CD4-positive, CD25-positive, alpha-beta regulatory T cell (primary cell): ENCODE measurements around the gene CEP104. TPM values are rescaled to one million over a fixed set of nuclear protein-coding genes. Genes with fewer than 3 reads are reported as not detected.

ENCODE experiments used
- ATAC-seq, 2 donors: fragments of 150-1000 bp; cut with Tn5 transposase; one replicate each; pipeline ENCODE4 v1.10.0; 2021; ENCODE audit warnings: low read depth in 2 of 2, moderate number of reproducible peaks in 2 of 2, moderate library complexity in 1 of 2
- DNase-seq, 3 donors: peaks; one replicate each; pipeline versions ENCODE4 v3.0.0 to v3.0.0-alpha.2; 2012 to 2022; ENCODE audit warnings: mixed read lengths in 1 of 3
- H3K27ac ChIP-seq: one replicate; pipeline ENCODE4 v1.7.0; 2013; ENCODE audit warnings: mild to moderate bottlenecking, low read length; ENCODE audit not compliant: insufficient read depth, poor library complexity, severe bottlenecking
- H3K27me3 ChIP-seq: one replicate; pipeline ENCODE4 v1.7.0; 2013; ENCODE audit warnings: low read length; ENCODE audit not compliant: control insufficient read depth, insufficient read depth
- H3K36me3 ChIP-seq: one replicate; pipeline ENCODE4 v1.7.0; 2013; ENCODE audit warnings: mild to moderate bottlenecking, low read length, moderate library complexity; ENCODE audit not compliant: control insufficient read depth, insufficient read depth
- H3K4me1 ChIP-seq: 2 replicates; pipeline ENCODE4 v1.7.0; 2013; ENCODE audit warnings: mild to moderate bottlenecking, low read length; ENCODE audit not compliant: insufficient read depth, control insufficient read depth, poor library complexity, severe bottlenecking
- H3K4me3 ChIP-seq: one replicate; pipeline ENCODE4 v1.7.0; 2013; ENCODE audit warnings: low read depth, mild to moderate bottlenecking, low read length, moderate library complexity
- H3K9me3 ChIP-seq, 2 experiments: 1 replicate in 1 of 2; 2 replicates in 1 of 2; pipeline ENCODE4 v1.7.0; 2013; ENCODE audit warnings: low read length in 2 of 2, mild to moderate bottlenecking in 1 of 2, moderate library complexity in 1 of 2; ENCODE audit not compliant: control insufficient read depth in 2 of 2
- H3K27ac Mint-ChIP-seq, 3 donors: one replicate each; pipeline ENCODE4 v1.8.0; 2020 to 2022; ENCODE audit warnings: mild to moderate bottlenecking in 3 of 3, mixed read lengths in 3 of 3, moderate library complexity in 2 of 3
- H3K27me3 Mint-ChIP-seq: one replicate; pipeline ENCODE4 v1.8.0; 2022; ENCODE audit warnings: mild to moderate bottlenecking, mixed read lengths
- H3K36me3 Mint-ChIP-seq: one replicate; pipeline ENCODE4 v1.8.0; 2020; ENCODE audit warnings: mixed read lengths
- H3K4me1 Mint-ChIP-seq, 4 donors: one replicate each; pipeline ENCODE4 v1.8.0; 2020 to 2022; ENCODE audit warnings: mixed read lengths in 4 of 4, mild to moderate bottlenecking in 1 of 4
- H3K4me3 Mint-ChIP-seq, 4 donors: one replicate each; pipeline ENCODE4 v1.8.0; 2020 to 2022; ENCODE audit warnings: mild to moderate bottlenecking in 4 of 4, mixed read lengths in 4 of 4, moderate library complexity in 3 of 4
- H3K9me3 Mint-ChIP-seq, 7 donors: one replicate each; pipeline ENCODE4 v1.8.0; 2020 to 2022; ENCODE audit warnings: mixed read lengths in 7 of 7, mild to moderate bottlenecking in 3 of 7, moderate library complexity in 2 of 7
- polyA plus RNA-seq, 4 donors: library from polyadenylated mRNA; unstranded; fragments of 300-500 nt; fragmentation: Illumina TruSeq; gene quantifications; one replicate each; pipeline ENCODE4 v1.2.3, GENCODE V29; 2021
- total RNA-seq: library from RNA; stranded (reverse); gene quantifications from one replicate; pipeline ENCODE4 v1.2.3, GENCODE V29; 2022

CEP104 gene
- total and polyA plus RNA-seq, 5 donors from 2014 or later: 13.5 to 42.3 (median 14.6) TPM

DNA sequence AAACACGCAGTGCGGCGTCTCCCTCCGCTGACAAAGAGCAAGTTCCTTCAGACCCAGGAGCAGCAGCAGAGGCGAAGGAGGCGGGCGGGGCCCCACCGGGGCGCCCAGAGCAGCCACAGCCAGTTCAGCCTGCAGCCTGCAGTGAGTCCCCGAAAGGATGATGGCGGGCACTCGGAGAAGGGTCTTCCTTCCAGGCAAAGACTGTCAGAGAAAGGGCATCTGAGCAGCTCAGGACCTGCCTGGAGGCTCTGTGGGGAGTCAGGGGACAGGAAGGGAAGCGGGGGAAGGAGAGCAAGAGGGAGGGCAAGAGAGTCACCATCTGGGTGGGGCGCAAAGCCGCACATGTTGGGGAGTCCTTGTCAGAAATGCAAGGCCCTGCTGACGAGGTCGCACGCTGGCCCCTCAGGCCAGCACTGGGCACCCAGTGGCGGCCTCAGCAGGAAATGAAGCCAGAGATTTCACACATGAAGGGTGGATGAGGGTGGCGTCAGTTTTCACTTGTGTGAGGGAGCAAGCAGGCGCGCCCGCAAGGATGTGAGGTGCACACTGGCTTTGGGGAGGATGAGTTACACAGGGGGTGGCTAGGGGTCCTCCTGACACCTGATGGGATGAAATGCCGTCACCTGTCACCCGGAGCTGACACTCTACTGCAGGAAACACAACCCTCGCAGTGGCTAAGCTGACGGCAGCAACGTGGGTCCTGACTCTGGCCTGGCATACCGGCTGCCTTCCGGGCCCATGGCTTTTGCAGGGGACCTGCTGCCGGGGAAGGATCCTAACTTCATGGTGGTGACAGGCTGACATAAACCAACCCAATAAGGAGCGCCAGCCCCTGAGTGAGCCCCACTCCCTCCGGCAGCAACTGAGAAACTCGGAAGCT is 67.3 kb downstream of the CEP104 start:
- no peaks in the 10 kb centered on the region for H3K27me3 Mint-ChIP-seq
- no peaks in the 10 kb centered on the region for H3K9me3 ChIP-seq
- H3K27ac Mint-ChIP-seq: no peak overlapping the region
- no peak overlapping the region for H3K4me3 ChIP-seq
- peaks cover 17% of the 10 kb centered on the region for H3K4me1 ChIP-seq
- no peaks in the 10 kb centered on the region for H3K27me3 ChIP-seq
- H3K36me3 Mint-ChIP-seq: peaks cover 8% of the 10 kb centered on the region
- H3K9me3 Mint-ChIP-seq: no peaks in the 10 kb centered on the region
- peaks cover 4 to 40% (median 16%) of the 10 kb centered on the region in 4 donors for H3K4me1 Mint-ChIP-seq
- no peak for DNase-seq
- ATAC-seq: no peak
- H3K27ac ChIP-seq: no peak overlapping the region
- H3K4me3 Mint-ChIP-seq: no peak overlapping the region
- peaks cover 29% of the 10 kb centered on the region for H3K36me3 ChIP-seq

DNA sequence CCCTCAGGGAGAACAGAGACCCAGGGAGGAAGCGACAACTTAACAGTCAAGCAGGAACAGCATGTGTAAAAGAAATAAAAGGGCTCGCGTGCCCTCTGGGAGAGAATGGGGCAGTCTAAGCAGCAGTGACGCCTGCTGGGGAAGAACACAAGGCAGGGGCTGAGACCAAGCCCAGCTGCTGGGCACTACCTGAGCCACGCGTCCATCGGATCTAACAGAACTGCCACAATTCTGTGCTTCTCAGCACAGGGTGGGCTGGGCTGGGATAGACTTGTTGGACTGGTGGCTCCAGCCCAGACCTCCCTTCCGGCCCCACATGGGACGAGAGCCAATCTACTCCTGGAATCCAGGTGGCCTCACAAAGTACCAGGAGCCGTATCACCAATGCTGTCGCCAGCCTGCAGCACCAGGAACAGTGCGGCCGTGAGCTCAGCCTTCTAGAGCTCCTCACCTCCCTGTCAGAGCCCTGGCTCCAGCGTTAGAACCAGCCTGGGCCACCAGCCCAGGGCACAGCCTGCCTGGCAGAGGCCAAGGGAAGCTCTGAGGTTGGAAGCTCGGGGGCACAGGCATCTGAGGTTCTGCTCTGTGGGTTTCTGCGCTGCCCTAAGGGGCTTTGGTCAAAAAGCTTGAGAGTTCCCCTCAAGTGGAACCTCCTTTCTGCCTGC is 68.1 kb downstream of the CEP104 start:
- DNase-seq: no peak
- Histone ChIP-seq H3K27me3 (no peaks in the 10 kb centered on the region), H3K27ac (no peak overlapping the region), H3K36me3 (peaks cover 35% of the 10 kb centered on the region), H3K4me3 (no peak overlapping the region), H3K9me3 (no peaks in the 10 kb centered on the region), H3K4me1 (peaks cover 11% of the 10 kb centered on the region)
- Mint-ChIP-seq H3K4me3 (peak overlapping the region in 1 of 4 donors; percentile 73), H3K4me1 (peaks cover 0 to 32% (median 12%) of the 10 kb centered on the region in 4 donors), H3K27ac (no peak overlapping the region), H3K27me3 (no peaks in the 10 kb centered on the region), H3K9me3 (no peaks in the 10 kb centered on the region), H3K36me3 (peaks cover 15% of the 10 kb centered on the region)
- no peak for ATAC-seq

DNA sequence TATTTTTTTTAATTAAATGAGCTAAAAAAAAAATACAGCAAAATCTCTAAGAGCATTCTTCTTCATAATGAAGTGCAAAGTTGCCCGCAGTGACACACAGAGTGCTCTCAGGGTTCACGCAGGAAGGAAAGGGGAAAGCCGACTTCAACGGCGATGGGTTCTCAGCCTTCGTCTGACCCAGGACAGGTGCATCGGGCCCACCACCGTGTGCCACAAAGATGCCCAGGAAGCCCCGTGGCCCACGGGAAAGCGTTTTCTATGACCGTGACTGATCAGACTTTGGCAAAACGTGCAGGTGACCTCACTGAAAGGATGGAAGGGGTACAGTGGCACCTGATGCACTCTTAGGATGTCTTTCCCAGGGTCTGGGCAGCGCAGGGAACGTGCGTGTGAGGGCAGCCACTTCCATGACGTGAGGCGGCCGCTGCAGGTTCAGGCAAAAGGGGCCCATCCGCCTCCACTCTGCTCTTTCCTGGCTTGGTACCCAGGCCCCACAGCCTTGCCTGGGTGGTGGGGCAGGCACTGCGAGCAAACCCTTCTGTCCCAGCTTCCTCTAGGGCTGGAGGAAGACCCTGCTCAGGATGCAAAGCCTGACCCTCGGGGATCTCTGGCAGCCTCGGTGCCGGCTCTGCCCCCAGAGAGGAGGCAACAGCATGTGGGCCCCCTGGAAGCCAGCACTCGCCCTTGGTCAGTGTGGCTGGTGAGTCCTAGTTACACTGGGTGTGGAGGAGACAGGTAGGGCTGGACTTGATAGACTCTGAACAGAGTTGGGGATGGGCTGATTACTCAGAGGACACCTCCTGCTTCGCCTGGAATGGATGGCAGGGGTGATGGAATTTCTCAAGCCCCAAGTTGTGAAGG is 69.0 kb downstream of the CEP104 start:
- ATAC-seq (no peak), DNase-seq (no peak)
- Mint-ChIP-seq H3K4me1 (peaks cover 0 to 23% (median 7%) of the 10 kb centered on the region in 4 donors), H3K9me3 (no peaks in the 10 kb centered on the region), H3K27me3 (no peaks in the 10 kb centered on the region), H3K36me3 (peaks cover 16% of the 10 kb centered on the region), H3K4me3 (no peak overlapping the region), H3K27ac (peak overlapping the region in 1 of 3 donors; percentile 86)
- no peaks in the 10 kb centered on the region for H3K9me3 ChIP-seq
- H3K27ac ChIP-seq: no peak overlapping the region
- H3K4me3 ChIP-seq: no peak overlapping the region
- H3K27me3 ChIP-seq: no peaks in the 10 kb centered on the region
- H3K4me1 ChIP-seq: peaks cover 6% of the 10 kb centered on the region
- peaks cover 41% of the 10 kb centered on the region for H3K36me3 ChIP-seq

DNA sequence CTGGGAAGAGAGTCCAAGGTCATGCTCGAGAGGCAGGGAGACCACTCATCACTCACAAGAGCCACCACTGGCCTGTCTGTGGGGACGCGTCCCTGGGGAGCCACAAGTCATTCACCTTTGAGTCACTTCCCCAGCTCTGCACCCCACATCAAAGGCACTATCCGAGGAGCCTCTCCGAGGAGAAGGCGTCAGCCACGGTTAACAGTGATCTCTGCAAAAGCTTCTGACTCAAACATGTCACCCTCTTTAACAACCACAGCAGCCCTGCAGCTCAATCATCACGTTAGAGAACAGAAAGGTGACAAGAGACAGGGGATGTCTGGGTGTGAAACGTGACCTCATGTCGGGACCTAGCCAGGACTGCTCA is 69.7 kb downstream of the CEP104 start:
- Histone ChIP-seq H3K4me1 (peaks cover 6% of the 10 kb centered on the region), H3K27me3 (no peaks in the 10 kb centered on the region), H3K4me3 (no peak overlapping the region), H3K36me3 (peaks cover 45% of the 10 kb centered on the region), H3K9me3 (no peaks in the 10 kb centered on the region), H3K27ac (no peak overlapping the region)
- ATAC-seq: peak; percentile 58
- H3K9me3 Mint-ChIP-seq: no peaks in the 10 kb centered on the region
- no peak overlapping the region for H3K4me3 Mint-ChIP-seq
- peak in 1 of 3 donors; percentile 26 for DNase-seq
- peaks cover 0 to 17% (median 3%) of the 10 kb centered on the region in 4 donors for H3K4me1 Mint-ChIP-seq
- peaks cover 17% of the 10 kb centered on the region for H3K36me3 Mint-ChIP-seq
- no peaks in the 10 kb centered on the region for H3K27me3 Mint-ChIP-seq
- no peak overlapping the region for H3K27ac Mint-ChIP-seq

DNA sequence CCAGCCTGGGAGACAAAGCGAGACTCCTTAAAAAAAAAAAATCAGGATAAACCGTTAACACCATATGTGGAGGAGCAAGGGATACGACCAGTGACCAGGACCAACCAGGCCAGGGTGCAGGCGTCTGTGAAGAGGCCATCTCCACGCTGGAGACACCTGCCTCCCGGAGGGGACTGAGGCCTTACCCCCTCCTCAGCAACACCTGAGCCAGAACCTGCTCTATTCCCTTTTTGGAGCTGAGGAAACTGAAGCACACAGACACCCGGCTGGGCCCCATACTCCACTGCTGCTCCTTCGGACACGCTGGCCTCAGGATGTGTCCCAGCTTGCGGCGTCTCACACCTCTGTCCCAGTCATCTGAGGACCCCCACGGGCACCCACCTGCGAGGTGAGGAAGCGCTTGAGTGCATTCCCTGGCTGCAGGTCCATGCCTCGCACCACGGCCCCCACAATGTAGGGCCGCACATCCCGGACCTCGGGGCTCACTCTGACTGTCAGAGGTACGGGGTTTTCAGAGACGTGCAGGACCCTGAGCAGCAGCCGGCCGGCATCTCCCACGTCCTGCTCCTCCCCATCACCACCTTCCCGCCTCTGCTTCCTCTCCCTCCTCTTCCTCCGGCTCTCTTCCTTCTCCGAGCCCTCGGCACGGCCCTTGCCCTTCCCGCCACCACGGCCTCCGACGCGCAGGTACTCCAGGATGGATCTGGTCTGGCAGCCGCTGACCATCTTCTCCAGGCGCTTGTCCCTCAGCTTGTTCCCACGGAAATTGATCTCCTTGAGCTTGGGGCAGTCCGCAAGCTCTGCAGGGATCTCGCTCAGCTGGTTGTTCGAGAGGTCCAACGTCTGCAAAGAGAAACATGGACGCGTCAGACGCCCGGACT is 70.3 kb downstream of the CEP104 start:
- ATAC-seq: no peak
- no peak overlapping the region for H3K4me3 ChIP-seq
- H3K4me1 Mint-ChIP-seq: peaks cover 0 to 12% (median 3%) of the 10 kb centered on the region in 4 donors
- H3K4me1 ChIP-seq: peaks cover 6% of the 10 kb centered on the region
- H3K9me3 ChIP-seq: no peaks in the 10 kb centered on the region
- no peak overlapping the region for H3K4me3 Mint-ChIP-seq
- H3K36me3 ChIP-seq: peaks cover 47% of the 10 kb centered on the region
- no peak overlapping the region for H3K27ac ChIP-seq
- H3K36me3 Mint-ChIP-seq: peaks cover 23% of the 10 kb centered on the region
- no peaks in the 10 kb centered on the region for H3K27me3 Mint-ChIP-seq
- no peak overlapping the region for H3K27ac Mint-ChIP-seq
- no peaks in the 10 kb centered on the region for H3K9me3 Mint-ChIP-seq
- no peak for DNase-seq
- H3K27me3 ChIP-seq: no peaks in the 10 kb centered on the region

DNA sequence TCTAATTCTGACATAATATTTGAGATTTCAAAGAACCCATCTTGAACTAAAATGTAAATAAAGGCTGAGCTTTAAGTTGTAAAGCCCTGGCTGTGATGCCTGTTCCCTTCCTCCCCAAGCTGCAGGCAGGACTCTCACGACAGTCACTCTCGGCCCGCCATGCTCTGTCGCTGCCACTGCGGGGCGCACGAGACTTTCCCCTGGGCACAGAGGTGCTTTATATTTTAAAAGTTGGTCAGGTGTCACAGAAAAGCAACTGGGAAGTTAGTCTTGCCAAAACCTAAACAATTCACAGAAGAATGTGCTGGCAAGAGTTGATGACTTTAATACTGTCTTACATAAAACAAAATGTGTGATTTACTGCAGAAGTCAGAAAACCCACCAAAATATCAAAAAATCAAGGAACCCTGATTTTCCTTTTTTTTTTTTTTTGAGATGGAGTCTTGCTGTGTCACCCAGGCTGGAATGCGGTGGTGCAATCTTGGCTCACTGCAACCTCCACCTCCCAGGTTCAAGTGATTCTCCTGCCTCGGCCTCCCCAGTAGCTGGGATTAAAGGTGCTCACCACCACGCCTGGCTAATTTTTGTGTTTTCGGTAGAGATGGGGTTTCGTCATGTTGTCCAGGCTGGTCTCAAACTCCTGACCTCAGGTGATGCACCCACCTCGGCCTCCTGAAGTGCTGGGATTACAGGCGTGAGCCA is 71.4 kb downstream of the CEP104 start:
- H3K36me3 Mint-ChIP-seq: peaks cover 29% of the 10 kb centered on the region
- ATAC-seq (no peak), DNase-seq (no peak)
- Histone ChIP-seq H3K4me1 (peaks cover 6% of the 10 kb centered on the region), H3K36me3 (peaks cover 56% of the 10 kb centered on the region), H3K27ac (no peak overlapping the region), H3K4me3 (no peak overlapping the region), H3K27me3 (no peaks in the 10 kb centered on the region), H3K9me3 (no peaks in the 10 kb centered on the region)
- no peaks in the 10 kb centered on the region for H3K27me3 Mint-ChIP-seq
- no peak overlapping the region for H3K4me3 Mint-ChIP-seq
- H3K27ac Mint-ChIP-seq: no peak overlapping the region
- H3K9me3 Mint-ChIP-seq: no peaks in the 10 kb centered on the region
- H3K4me1 Mint-ChIP-seq: peaks cover 0 to 12% (median 3%) of the 10 kb centered on the region in 4 donors
